K562 (cell line): ENCODE measurements around the gene IL5. TPM values are rescaled to one million over a fixed set of nuclear protein-coding genes. Genes with fewer than 3 reads are reported as not detected.

ENCODE experiments used
- ARHGAP35 ChIP-seq: fragments of 450-650 bp; IDR thresholded peaks from 2 replicates; pipeline ENCODE4 v1.6.1; 2018; ENCODE audit not compliant: partially characterized antibody
- BRD9 ChIP-seq: fragments of 450-650 bp; IDR thresholded peaks from 2 replicates; pipeline ENCODE4 v1.6.1; 2018; ENCODE audit warnings: low read depth; ENCODE audit not compliant: partially characterized antibody
- CC2D1A ChIP-seq: fragments of 450-650 bp; IDR thresholded peaks from 2 replicates; pipeline ENCODE4 v1.6.1; 2017; ENCODE audit warnings: mild to moderate bottlenecking
- GABPB1 ChIP-seq: sonication (generic); formaldehyde crosslinking; IDR thresholded peaks from 2 replicates; pipeline ENCODE4 v1.8.0; 2022; ENCODE audit warnings: mild to moderate bottlenecking, missing genetic modification reagents
- HCFC1 ChIP-seq: IDR thresholded peaks from 2 replicates; pipeline ENCODE4 v1.6.1; 2012; ENCODE audit warnings: low read depth, low read length, improper control_type of control experiment
- KAT8 ChIP-seq: fragments of 450-650 bp; IDR thresholded peaks from 2 replicates; pipeline ENCODE4 v1.6.1; 2016; ENCODE audit warnings: low read depth, mild to moderate bottlenecking
- L3MBTL2 ChIP-seq: fragments of 450-650 bp; IDR thresholded peaks from 2 replicates; pipeline ENCODE4 v1.6.1; 2016; ENCODE audit warnings: mild to moderate bottlenecking, moderate library complexity
- POLR2AphosphoS5 ChIP-seq: IDR thresholded peaks from 2 replicates; pipeline ENCODE4 v1.6.1; 2011; ENCODE audit warnings: mild to moderate bottlenecking, low read depth, low read length, moderate library complexity; ENCODE audit not compliant: control insufficient read depth, insufficient read depth
- POLR3A ChIP-seq: IDR thresholded peaks from 2 replicates; pipeline ENCODE4 v1.6.1; 2011; ENCODE audit warnings: borderline replicate concordance, mild to moderate bottlenecking, moderate library complexity; ENCODE audit not compliant: insufficient read length, insufficient read depth; ENCODE audit errors: extremely low read depth
- PREB ChIP-seq: sonication (generic); formaldehyde crosslinking; IDR thresholded peaks from 2 replicates; pipeline ENCODE4 v1.8.1; 2023; ENCODE audit warnings: mild to moderate bottlenecking, missing genetic modification reagents
- RB1 ChIP-seq: fragments of 450-650 bp; IDR thresholded peaks from 2 replicates; pipeline ENCODE4 v1.6.1; 2017; ENCODE audit warnings: low read depth, mild to moderate bottlenecking
- SMAD1 ChIP-seq: fragments of 150-350 bp; IDR thresholded peaks from 2 replicates; pipeline ENCODE4 v1.6.1; 2014; ENCODE audit warnings: low read length, low read depth; ENCODE audit not compliant: partially characterized antibody
- SMC3 ChIP-seq: conservative IDR thresholded peaks from 2 replicates; pipeline ENCODE4 v1.6.1; 2011; ENCODE audit warnings: low read depth, low read length, improper control_type of control experiment; ENCODE audit not compliant: insufficient read depth
- STAG1 ChIP-seq: sonication (generic); formaldehyde crosslinking; IDR thresholded peaks from 2 replicates; pipeline ENCODE4 v1.5.0; 2020; ENCODE audit warnings: missing genetic modification reagents, borderline replicate concordance
- TAF1 ChIP-seq: IDR thresholded peaks from 2 replicates; pipeline ENCODE4 v1.6.1; 2011; ENCODE audit warnings: mild to moderate bottlenecking, low read length, moderate library complexity; ENCODE audit not compliant: insufficient read depth, control insufficient read depth, severe bottlenecking; ENCODE audit errors: extremely low read depth
- XRCC5 ChIP-seq: fragments of 200-400 bp; formaldehyde crosslinking; IDR thresholded peaks from 2 replicates; pipeline ENCODE4 v1.6.1; 2017; ENCODE audit warnings: low read depth, mild to moderate bottlenecking, low read length
- ZBTB2 ChIP-seq: fragments of 450-650 bp; IDR thresholded peaks from 2 replicates; pipeline ENCODE4 v1.6.1; 2016; ENCODE audit warnings: antibody characterized with exemption
- ZEB2 ChIP-seq: fragments of 450-650 bp; IDR thresholded peaks from 2 replicates; pipeline ENCODE4 v1.6.1; 2016
- ZNF282 ChIP-seq: sonication (generic); formaldehyde crosslinking; IDR thresholded peaks from 2 replicates; pipeline ENCODE4 v1.8.1; 2023; ENCODE audit warnings: missing genetic modification reagents
- ZNF354B ChIP-seq: fragments of 250-450 bp; sonication (Bioruptor Pico); IDR thresholded peaks from 2 replicates; pipeline ENCODE4 v1.4.0; 2020
- ZNF436 ChIP-seq: fragments of 250-450, 450-650 bp; sonication (Bioruptor Pico); formaldehyde crosslinking; IDR thresholded peaks from 2 replicates; pipeline ENCODE4 v1.7.0; 2020; ENCODE audit warnings: mild to moderate bottlenecking
- ZNF584 ChIP-seq: fragments of 200-800 bp; sonication (Bioruptor generic); IDR thresholded peaks from 2 replicates; pipeline ENCODE4 v1.6.1; 2016; ENCODE audit warnings: low read depth, mild to moderate bottlenecking, missing genetic modification characterization, missing compliant biosample characterization
- ZNF592 ChIP-seq: fragments of 450-650 bp; IDR thresholded peaks from 2 replicates; pipeline ENCODE4 v1.6.1; 2017; ENCODE audit warnings: antibody characterized with exemption, mild to moderate bottlenecking
- polyA plus RNA-seq, 8 experiments: library from polyadenylated mRNA; depleted of rRNA in 4 of 8; stranded (reverse) in 5 of 8; unstranded in 3 of 8; fragments of >200 nt; fragmentation: Nextera tagmentation in 2 of 8; fragmentation: Illumina TruSeq in 1 of 8; extraction: Ambion mirVana in 2 of 8; extraction: Trizol in 1 of 8; gene quantifications; 2 replicates each; pipeline versions ENCODE4 v1.2.1 to v1.2.3, GENCODE V29; 2011 to 2014; ENCODE audit warnings: inconsistent platforms in 1 of 8, missing spikeins in 1 of 8
- total RNA-seq, 7 experiments: library from RNA; depleted of rRNA in 6 of 7; stranded (reverse); fragments of >200 nt in 6 of 7; fragmentation: Illumina TruSeq in 2 of 7; extraction: Trizol in 2 of 7; gene quantifications; 2 replicates each; pipeline versions ENCODE4 v1.2.1 to v1.2.3, GENCODE V29; 2011 to 2021; ENCODE audit warnings: low replicate concordance in 1 of 7

IL5 gene
- total and polyA plus RNA-seq, 9 of the 15 experiments (the other 6 are each of a cell fraction or from before 2014, with no cell fraction given), result 0.44 TPM; not detected in 8

- TF ChIP-seq SMAD1 (no peak), PREB (CRISPR knock-in tag) (no peak), L3MBTL2 (0 out of 2 replicates have a peak, but pooled peaks have one; percentile 19), GABPB1 (CRISPR knock-in tag) (no peak), XRCC5 (peak; percentile 59; the same call in 1 of the 2 replicates), ZNF584 (CRISPR knock-in tag) (no peak), ZEB2 (peak; percentile 41; the same call in 1 of the 2 replicates), CC2D1A (peak; percentile 61; the same call in 1 of the 2 replicates), ZNF354B (CRISPR knock-in tag) (no peak), HCFC1 (0 out of 2 replicates have a peak, but pooled peaks have one; percentile 11), KAT8 (no peak), POLR2AphosphoS5 (no peak), ZNF592 (no peak; the same call in 1 of the 2 replicates), SMC3 (0 out of 2 replicates have a peak, but pooled peaks have one; percentile 41), RB1 (0 out of 2 replicates have a peak, but pooled peaks have one; percentile 29), POLR3A (no peak), TAF1 (no peak), STAG1 (peak; percentile 69; the same call in 1 of the 2 replicates), ZBTB2 (no peak), ZNF282 (CRISPR knock-in tag) (no peak), ZNF436 (CRISPR knock-in tag) (no peak), BRD9 (peak; percentile 55), ARHGAP35 (no peak)
Observed at GRCh38 chr5:132526290-132526973, 16.9 kb downstream of the IL5 start (continued).
